PC-9 (cell line): ENCODE measurements around the gene GIT1. TPM values are rescaled to one million over a fixed set of nuclear protein-coding genes. Genes with fewer than 3 reads are reported as not detected.
"Not testable (repeated sequence)": the region's sequence is repeated elsewhere in the genome, so short reads cannot be mapped to it uniquely, and the experiment has no call there.

Source experiments
- BruUV-seq: library from RNA; stranded (reverse); fragments of 400-500 nt; replicated peaks from 2 replicates; lab custom pipeline; 2021; lab: Mats Ljungman, UMichigan
- CTCF ChIA-PET: fragments of 300-600 bp; sonication (Branson Sonifier 250); formaldehyde crosslinking; loops from one replicate; lab custom pipeline; 2022; ENCODE audit warnings: antibody characterized with exemption; lab: Charles Lee
- POLR2A ChIA-PET: fragments of 300-600 bp; sonication (Branson Sonifier 250); formaldehyde crosslinking; loops from one replicate; lab custom pipeline; 2022; ENCODE audit warnings: antibody characterized with exemption; ENCODE audit not compliant: unreplicated experiment; lab: Charles Lee
- DNase-seq, 2 experiments: peaks; one replicate each; pipeline versions ENCODE4 v3.0.0 to v3.0.0-alpha.2; 2015 to 2022; ENCODE audit warnings: mixed read lengths in 1 of 2
- H2AFZ ChIP-seq: fragments of 200-600 bp; sonication (generic); 2 replicates; pipeline ENCODE4 v1.8.1; 2017; ENCODE audit warnings: antibody characterized with exemption
- H3F3A ChIP-seq: fragments of 200-600 bp; sonication (generic); 2 replicates; pipeline ENCODE4 v1.8.1; 2017; ENCODE audit warnings: antibody characterized with exemption, mild to moderate bottlenecking, low read depth; ENCODE audit not compliant: insufficient read depth
- H3K27ac ChIP-seq: fragments of 200-600 bp; sonication (generic); 2 replicates; pipeline ENCODE4 v1.6.1; 2016; ENCODE audit warnings: mixed run types
- H3K27me3 ChIP-seq: fragments of 200-600 bp; sonication (generic); 2 replicates; pipeline ENCODE4 v1.6.1; 2016; ENCODE audit warnings: low read depth, mixed run types; ENCODE audit not compliant: insufficient read depth
- H3K36me3 ChIP-seq: fragments of 200-600 bp; sonication (generic); 2 replicates; pipeline ENCODE4 v1.6.1; 2016; ENCODE audit warnings: low read depth, mixed run types
- H3K4me1 ChIP-seq: fragments of 200-600 bp; sonication (generic); replicated peaks from 2 replicates; pipeline ENCODE4 v1.6.1; 2016; ENCODE audit warnings: mixed run types; ENCODE audit not compliant: insufficient read depth
- H3K4me2 ChIP-seq: fragments of 200-600 bp; sonication (generic); 2 replicates; pipeline ENCODE4 v1.6.1; 2017; ENCODE audit warnings: mixed run types
- H3K4me3 ChIP-seq: fragments of 200-600 bp; sonication (generic); 2 replicates; pipeline ENCODE4 v1.6.1; 2016; ENCODE audit warnings: mixed run types
- H3K79me2 ChIP-seq: fragments of 200-600 bp; sonication (generic); 2 replicates; pipeline ENCODE4 v1.6.1; 2017; ENCODE audit warnings: low read depth, mixed run types
- H3K9me2 ChIP-seq: fragments of 200-600 bp; sonication (generic); 2 replicates; pipeline ENCODE4 v1.8.1; 2017; ENCODE audit warnings: mild to moderate bottlenecking; ENCODE audit not compliant: insufficient read depth
- H3K9me3 ChIP-seq: fragments of 200-600 bp; sonication (generic); 2 replicates; pipeline ENCODE4 v1.8.1; 2016; ENCODE audit warnings: low read depth; ENCODE audit not compliant: insufficient read depth
- H4K20me1 ChIP-seq: fragments of 200-600 bp; sonication (generic); 2 replicates; pipeline ENCODE4 v1.8.1; 2017; ENCODE audit not compliant: insufficient read depth
- EZH2 ChIP-seq: fragments of 200-600 bp; sonication (generic); IDR thresholded peaks from 2 replicates; pipeline ENCODE4 v1.8.0; 2017; ENCODE audit warnings: antibody characterized with exemption, low read depth
- intact Hi-C: fragments of 100-400 bp; cut with micrococcal nuclease; formaldehyde crosslinking; loops from one replicate; pipeline ENCODE4 v1.10.0; 2022; ENCODE audit not compliant: unreplicated experiment
- total RNA-seq: library from RNA; stranded (reverse); gene quantifications from 2 replicates; pipeline ENCODE4 v1.2.3, GENCODE V29; 2021
- TF ChIP-seq, protein P1 (sequence below): fragments of 200-600 bp; sonication (generic); conservative IDR thresholded peaks from 2 replicates; pipeline ENCODE4 v1.6.1; 2017; ENCODE audit warnings: mixed run types, antibody characterized with exemption, mild to moderate bottlenecking, moderate library complexity

Gene GIT1
- total RNA-seq, 1 experiment from 2014 or later: 84.8 TPM

GRCh38 chr17:29561554-29562517, 27.6 kb downstream of the GIT1 start:
- POLR2A ChIA-PET: no interaction called here
- peaks cover 31% of the 10 kb centered on the region for H3K4me1 ChIP-seq
- H3K79me2 ChIP-seq: peaks cover 16% of the 10 kb centered on the region
- H3K9me2 ChIP-seq: no peaks in the 10 kb centered on the region
- H3K4me3 ChIP-seq: no peak overlapping the region
- BruUV-seq: no TSS peak
- no peaks in the 10 kb centered on the region for H3K27me3 ChIP-seq
- H3K9me3 ChIP-seq: no peaks in the 10 kb centered on the region
- CTCF ChIA-PET: no interaction called here
- H3F3A ChIP-seq: peaks cover 33% of the 10 kb centered on the region; the same call in 1 of the 2 replicates
- no peak for DNase-seq
- H3K4me2 ChIP-seq: no peak overlapping the region
- no peaks in the 10 kb centered on the region for H4K20me1 ChIP-seq
- no peak overlapping the region for H3K27ac ChIP-seq
- no peak overlapping the region for H2AFZ ChIP-seq
- no peaks in the 10 kb centered on the region; the same call in 1 of the 2 replicates for H3K36me3 ChIP-seq
- TF ChIP-seq, protein P1, sequence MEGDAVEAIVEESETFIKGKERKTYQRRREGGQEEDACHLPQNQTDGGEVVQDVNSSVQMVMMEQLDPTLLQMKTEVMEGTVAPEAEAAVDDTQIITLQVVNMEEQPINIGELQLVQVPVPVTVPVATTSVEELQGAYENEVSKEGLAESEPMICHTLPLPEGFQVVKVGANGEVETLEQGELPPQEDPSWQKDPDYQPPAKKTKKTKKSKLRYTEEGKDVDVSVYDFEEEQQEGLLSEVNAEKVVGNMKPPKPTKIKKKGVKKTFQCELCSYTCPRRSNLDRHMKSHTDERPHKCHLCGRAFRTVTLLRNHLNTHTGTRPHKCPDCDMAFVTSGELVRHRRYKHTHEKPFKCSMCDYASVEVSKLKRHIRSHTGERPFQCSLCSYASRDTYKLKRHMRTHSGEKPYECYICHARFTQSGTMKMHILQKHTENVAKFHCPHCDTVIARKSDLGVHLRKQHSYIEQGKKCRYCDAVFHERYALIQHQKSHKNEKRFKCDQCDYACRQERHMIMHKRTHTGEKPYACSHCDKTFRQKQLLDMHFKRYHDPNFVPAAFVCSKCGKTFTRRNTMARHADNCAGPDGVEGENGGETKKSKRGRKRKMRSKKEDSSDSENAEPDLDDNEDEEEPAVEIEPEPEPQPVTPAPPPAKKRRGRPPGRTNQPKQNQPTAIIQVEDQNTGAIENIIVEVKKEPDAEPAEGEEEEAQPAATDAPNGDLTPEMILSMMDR: no peak
- TF ChIP-seq EZH2: no peak
- intact Hi-C loops: no loop called here

DNA sequence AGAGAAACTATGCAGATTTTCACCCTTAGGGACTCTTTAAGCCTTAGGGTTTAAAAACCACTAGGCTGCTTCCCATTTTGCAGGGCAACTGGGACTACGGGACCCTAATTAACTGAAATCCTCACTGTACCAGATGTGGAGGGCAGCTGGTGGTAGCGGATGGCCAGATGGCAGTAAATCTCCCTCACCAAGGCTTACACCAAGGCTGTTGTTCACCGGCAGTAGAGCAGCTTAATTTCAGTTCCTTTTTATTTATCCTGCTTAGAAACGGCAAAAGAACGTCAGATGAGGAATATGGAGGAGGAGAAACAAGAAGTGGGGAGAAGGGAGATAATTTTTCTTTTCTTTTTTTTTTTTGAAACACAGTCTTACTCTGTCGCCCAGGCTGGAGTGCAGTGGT, 29.1 kb downstream of the GIT1 start:
- H3K4me1 ChIP-seq: peaks cover 30% of the 10 kb centered on the region
- peaks cover 13% of the 10 kb centered on the region for H3K79me2 ChIP-seq
- DNase-seq: no peak
- H2AFZ ChIP-seq: no peak overlapping the region
- TF ChIP-seq, protein P1: no peak
- TF ChIP-seq EZH2: no peak
- H3K4me2 ChIP-seq: no peak overlapping the region
- no peaks in the 10 kb centered on the region for H3K27me3 ChIP-seq
- ChIA-PET CTCF (interaction anchor here (0.6 kb wide), 1 partner anchor 796 kb away, joined by 3 read pairs; no protein-coding TSS in a partner anchor), POLR2A (no interaction called here)
- H3K9me2 ChIP-seq: no peaks in the 10 kb centered on the region
- intact Hi-C loops: no loop called here
- H3K9me3 ChIP-seq: no peaks in the 10 kb centered on the region
- H3K4me3 ChIP-seq: no peak overlapping the region
- H3K36me3 ChIP-seq: no peaks in the 10 kb centered on the region; the same call in 1 of the 2 replicates
- H4K20me1 ChIP-seq: no peaks in the 10 kb centered on the region
- peaks cover 32% of the 10 kb centered on the region; the same call in 1 of the 2 replicates for H3F3A ChIP-seq
- no peak overlapping the region for H3K27ac ChIP-seq
- no TSS peak for BruUV-seq

GRCh38 chr17:29559640-29560039, 29.8 kb downstream of the GIT1 start:
- no TSS peak for BruUV-seq
- Histone ChIP-seq H3K79me2 (peaks cover 9% of the 10 kb centered on the region), H3F3A (peaks cover 30% of the 10 kb centered on the region; the same call in 1 of the 2 replicates), H3K27me3 (no peaks in the 10 kb centered on the region), H3K9me3 (no peaks in the 10 kb centered on the region), H2AFZ (no peak overlapping the region), H3K36me3 (no peaks in the 10 kb centered on the region; the same call in 1 of the 2 replicates), H3K27ac (no peak overlapping the region), H3K4me1 (peaks cover 23% of the 10 kb centered on the region), H4K20me1 (0 out of 2 replicates have a peak, but pooled peaks cover 4% of the 10 kb centered on the region), H3K9me2 (no peaks in the 10 kb centered on the region), H3K4me3 (no peak overlapping the region), H3K4me2 (no peak overlapping the region)
- TF ChIP-seq, protein P1: no peak
- no peak for TF ChIP-seq EZH2
- no peak for DNase-seq
- intact Hi-C loops: no loop called here
- POLR2A ChIA-PET: no interaction called here
- CTCF ChIA-PET: no interaction called here

- H3K36me3 ChIP-seq, DNase-seq, H3K4me3 ChIP-seq, BruUV-seq, H3K9me3 ChIP-seq, H3K4me2 ChIP-seq, H3K27ac ChIP-seq, H3K79me2 ChIP-seq, H4K20me1 ChIP-seq, H3K9me2 ChIP-seq, intact Hi-C loops, H2AFZ ChIP-seq, H3K27me3 ChIP-seq, CTCF ChIA-PET: not testable (repeated sequence)
- peaks cover 14% of the 10 kb centered on the region for H3K4me1 ChIP-seq
- POLR2A ChIA-PET: interaction anchor here (0.6 kb wide), 1 partner anchor 264 kb away, joined by 3 read pairs; the partner anchor contains the start of gene NUFIP2
- H3F3A ChIP-seq: peaks cover 22% of the 10 kb centered on the region; the same call in 1 of the 2 replicates
These were observed 31.3 kb downstream of the GIT1 start for GRCh38 chr17:29558139-29558538.
